ENCODE results near the gene UCHL3. TPM values are rescaled to one million over a fixed set of nuclear protein-coding genes. Genes with fewer than 3 reads are reported as not detected.

UCHL3 gene
- total and polyA plus RNA-seq, 11 donors: 16.3 to 72.1 (median 27.6) TPM

GRCh38 chr13:75643182-75643581, 93.6 kb downstream of the UCHL3 start:
- H3K4me3 ChIP-seq: no peak overlapping the region
- DNase-seq (no peak), ATAC-seq (no peak)
- no peaks in the 10 kb centered on the region for H3K36me3 ChIP-seq
- no peaks in the 10 kb centered on the region for H3K27me3 ChIP-seq
- 45 to 92% (median 89%) methylated on average over 1 of the region's 1 CpG for WGBS, 4 donors
- H3K4me1 ChIP-seq: no peaks in the 10 kb centered on the region
- intact Hi-C loops (cut with DNase I): no loop called here
- no peaks in the 10 kb centered on the region for H3K9me3 ChIP-seq
- H3K27ac ChIP-seq: no peak overlapping the region
- TF ChIP-seq, protein P1, sequence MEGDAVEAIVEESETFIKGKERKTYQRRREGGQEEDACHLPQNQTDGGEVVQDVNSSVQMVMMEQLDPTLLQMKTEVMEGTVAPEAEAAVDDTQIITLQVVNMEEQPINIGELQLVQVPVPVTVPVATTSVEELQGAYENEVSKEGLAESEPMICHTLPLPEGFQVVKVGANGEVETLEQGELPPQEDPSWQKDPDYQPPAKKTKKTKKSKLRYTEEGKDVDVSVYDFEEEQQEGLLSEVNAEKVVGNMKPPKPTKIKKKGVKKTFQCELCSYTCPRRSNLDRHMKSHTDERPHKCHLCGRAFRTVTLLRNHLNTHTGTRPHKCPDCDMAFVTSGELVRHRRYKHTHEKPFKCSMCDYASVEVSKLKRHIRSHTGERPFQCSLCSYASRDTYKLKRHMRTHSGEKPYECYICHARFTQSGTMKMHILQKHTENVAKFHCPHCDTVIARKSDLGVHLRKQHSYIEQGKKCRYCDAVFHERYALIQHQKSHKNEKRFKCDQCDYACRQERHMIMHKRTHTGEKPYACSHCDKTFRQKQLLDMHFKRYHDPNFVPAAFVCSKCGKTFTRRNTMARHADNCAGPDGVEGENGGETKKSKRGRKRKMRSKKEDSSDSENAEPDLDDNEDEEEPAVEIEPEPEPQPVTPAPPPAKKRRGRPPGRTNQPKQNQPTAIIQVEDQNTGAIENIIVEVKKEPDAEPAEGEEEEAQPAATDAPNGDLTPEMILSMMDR (IDR thresholded peaks at IDR 0.05): no peak
- TF ChIP-seq POLR2A (IDR thresholded peaks at IDR 0.05): no peak

GRCh38 chr13:75643693-75644092, 94.1 kb downstream of the UCHL3 start:
- no peak for ATAC-seq
- no peak for DNase-seq
- H3K4me3 ChIP-seq: no peak overlapping the region
- TF ChIP-seq, protein P1 (IDR thresholded peaks at IDR 0.05): no peak
- TF ChIP-seq POLR2A (IDR thresholded peaks at IDR 0.05): no peak
- H3K9me3 ChIP-seq: no peaks in the 10 kb centered on the region
- no peaks in the 10 kb centered on the region for H3K36me3 ChIP-seq
- no peaks in the 10 kb centered on the region for H3K27me3 ChIP-seq
- intact Hi-C loops (cut with DNase I): no loop called here
- H3K27ac ChIP-seq: no peak overlapping the region
- H3K4me1 ChIP-seq: no peaks in the 10 kb centered on the region

DNA sequence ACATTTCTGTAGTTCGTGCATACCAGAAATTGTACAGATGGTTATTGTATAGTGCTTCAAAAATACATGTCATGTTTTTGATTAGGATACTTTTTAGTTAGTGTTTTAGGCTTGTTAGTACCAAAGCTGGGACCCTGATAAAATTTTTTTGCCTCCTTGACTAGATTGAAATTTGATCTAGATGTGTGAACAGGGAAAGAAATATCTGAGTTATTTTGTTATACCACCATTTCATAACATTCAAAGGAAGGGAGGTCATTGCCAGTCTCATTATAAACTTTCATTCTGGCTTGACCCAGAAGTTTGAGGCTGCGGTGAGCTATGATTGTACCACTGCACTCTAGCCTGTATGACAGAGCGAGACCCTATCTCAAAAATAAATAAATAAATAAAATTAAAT, 95.5 kb downstream of the UCHL3 start:
- WGBS, 4 donors: 94 to 95% (median 95%) methylated on average over 3 of the region's 3 CpGs

DNA sequence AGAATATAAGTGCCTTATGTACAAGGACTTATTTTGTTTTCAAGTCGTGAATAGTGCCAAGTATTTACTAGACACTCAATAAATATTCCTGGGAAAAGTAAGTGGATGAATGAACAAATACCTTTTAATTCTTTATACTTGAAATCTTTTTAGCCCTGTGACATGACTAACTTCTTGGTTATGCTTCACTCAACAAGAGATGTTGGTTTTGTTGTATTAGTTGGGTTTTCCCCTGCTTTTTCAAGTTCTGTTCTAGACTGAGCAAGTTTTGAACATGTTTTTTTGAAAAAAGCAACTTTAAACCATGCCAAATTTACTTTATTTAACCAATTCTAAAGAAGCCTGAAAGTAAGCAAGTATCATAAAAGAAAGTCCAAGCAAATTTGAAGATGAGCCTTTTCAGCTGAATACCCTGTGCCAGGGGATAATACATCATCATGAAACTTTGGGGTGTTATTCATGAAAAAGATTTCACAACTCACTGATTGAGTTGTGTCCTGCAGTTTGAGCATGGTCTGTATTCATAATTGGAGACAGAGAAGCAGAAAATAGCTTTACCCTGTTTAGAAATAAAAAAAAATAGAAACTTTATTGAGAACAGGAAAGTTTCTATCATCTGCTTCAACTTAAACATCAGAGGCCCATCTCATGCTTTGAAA, 97.7 kb downstream of the UCHL3 start:
- DNase-seq (no peak), ATAC-seq (no peak)
- TF ChIP-seq, protein P1 (IDR thresholded peaks at IDR 0.05): no peak
- no peak for TF ChIP-seq POLR2A (IDR thresholded peaks at IDR 0.05)
- WGBS, 4 donors: 88 to 100% (median 97%) methylated on average over 1 of the region's 1 CpG
- no peak overlapping the region for H3K27ac ChIP-seq
- H3K4me1 ChIP-seq: no peaks in the 10 kb centered on the region
- H3K4me3 ChIP-seq: no peak overlapping the region
- H3K9me3 ChIP-seq: no peaks in the 10 kb centered on the region
- no peaks in the 10 kb centered on the region for H3K27me3 ChIP-seq
- H3K36me3 ChIP-seq: no peaks in the 10 kb centered on the region
- intact Hi-C loops (cut with DNase I): no loop called here

More for the DNA sequence above, 95.5 kb downstream of the UCHL3 start:
- Histone ChIP-seq H3K27me3 (no peaks in the 10 kb centered on the region), H3K4me1 (no peaks in the 10 kb centered on the region), H3K36me3 (no peaks in the 10 kb centered on the region), H3K9me3 (no peaks in the 10 kb centered on the region), H3K27ac (no peak overlapping the region), H3K4me3 (no peak overlapping the region)
- ATAC-seq: no peak
- no peak for DNase-seq
- intact Hi-C loops (cut with DNase I): no loop called here
- TF ChIP-seq POLR2A (IDR thresholded peaks at IDR 0.05): no peak
- TF ChIP-seq, protein P1 (IDR thresholded peaks at IDR 0.05): no peak
